HG03460 (cell line): ENCODE results near the gene PNKP.
A peak's percentile ranks its signal among the peaks of the same experiment; 100 is the strongest.

Experiments
- ATAC-seq: cut with Tn5 transposase; IDR thresholded peaks from one replicate; pipeline ENCODE4 v1.9.1; 2021; ENCODE audit not compliant: unreplicated experiment

PNKP gene

DNA sequence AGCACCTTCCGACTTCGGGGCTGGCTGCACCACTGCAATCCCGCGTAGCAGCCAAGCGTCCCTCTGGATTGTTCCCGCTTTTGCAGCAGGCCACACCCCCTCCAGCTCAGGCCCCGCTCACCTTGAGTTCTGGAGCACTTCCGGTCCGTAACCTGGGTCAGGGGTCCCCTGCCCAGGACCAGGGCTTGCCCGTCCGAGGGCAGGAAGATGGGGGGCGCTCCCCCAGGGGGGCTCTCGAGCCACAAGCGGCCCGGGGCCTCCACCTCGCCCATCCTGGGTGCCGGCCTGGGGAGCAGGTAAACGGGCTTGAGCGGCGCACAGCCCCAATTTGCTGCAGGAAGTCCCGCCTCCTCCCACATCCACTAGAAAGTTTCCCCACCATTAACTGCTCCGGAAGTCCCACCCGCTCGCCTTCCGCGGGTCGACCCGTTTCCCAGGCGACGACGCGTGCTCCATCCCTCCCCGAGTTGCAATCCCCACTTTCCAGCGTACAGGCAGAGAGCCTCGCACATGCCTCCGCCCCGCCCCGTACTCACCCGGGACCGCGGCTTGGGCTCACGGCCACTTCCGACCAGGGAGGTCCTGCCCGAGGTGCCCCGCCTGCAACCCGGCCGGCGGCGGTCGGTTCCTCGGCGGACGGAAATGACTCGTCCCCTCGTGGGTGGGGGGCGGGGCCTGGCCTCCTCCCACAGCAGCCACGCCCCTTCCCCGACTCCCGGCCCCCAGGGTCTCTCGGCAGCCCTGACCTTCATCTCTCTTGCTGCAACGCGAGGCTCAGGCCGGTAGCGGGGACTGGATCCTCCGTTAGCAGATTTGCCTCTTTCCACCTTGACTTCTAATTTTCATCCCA lies at the start of gene PNKP:
PNKP (minus strand) TSS at position 644 of the 850 bp plus-strand sequence; CDS start at position 272, 372 bp downstream.
- peak; percentile 34 for ATAC-seq

DNA sequence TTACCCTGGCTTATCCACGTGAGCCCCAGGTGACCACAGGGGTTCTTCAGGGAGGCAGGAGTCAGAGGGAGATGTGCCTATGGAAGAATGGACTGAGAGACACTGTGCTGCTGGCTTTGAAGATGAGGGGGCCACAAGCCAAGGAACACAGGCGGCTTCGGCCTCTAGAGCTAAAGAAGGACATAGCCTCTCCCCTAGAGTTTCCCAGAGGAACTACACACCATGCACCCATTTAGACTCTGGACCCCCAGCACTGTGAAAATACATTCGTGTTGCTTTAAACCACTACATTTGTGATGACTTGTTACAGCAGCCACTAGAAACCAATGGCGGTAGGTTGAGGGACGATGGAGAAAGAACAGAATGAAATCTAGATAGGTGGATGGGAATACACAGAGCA lies 47.9 kb upstream of the PNKP start:
- no peak for ATAC-seq

DNA sequence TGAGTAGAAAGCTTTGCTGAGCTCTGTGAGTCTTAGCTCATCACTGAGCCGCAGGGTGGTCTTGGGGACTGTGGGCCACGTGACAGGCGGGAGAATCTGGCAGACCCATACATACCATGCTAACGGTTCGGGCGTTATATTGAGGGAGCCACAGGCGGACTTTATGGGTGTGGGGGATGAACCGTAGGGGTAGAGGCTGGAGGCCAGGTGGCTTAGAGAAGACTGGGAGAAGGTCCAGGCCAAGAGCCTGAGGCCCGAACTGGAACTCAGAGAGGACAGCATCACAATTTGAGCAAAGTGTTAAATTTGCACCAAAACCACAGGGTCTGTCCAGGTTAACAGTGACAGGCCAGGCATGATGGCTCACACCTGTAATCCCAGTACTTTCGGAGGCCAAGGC lies 46.3 kb upstream of the PNKP start:
- ATAC-seq: no peak

DNA sequence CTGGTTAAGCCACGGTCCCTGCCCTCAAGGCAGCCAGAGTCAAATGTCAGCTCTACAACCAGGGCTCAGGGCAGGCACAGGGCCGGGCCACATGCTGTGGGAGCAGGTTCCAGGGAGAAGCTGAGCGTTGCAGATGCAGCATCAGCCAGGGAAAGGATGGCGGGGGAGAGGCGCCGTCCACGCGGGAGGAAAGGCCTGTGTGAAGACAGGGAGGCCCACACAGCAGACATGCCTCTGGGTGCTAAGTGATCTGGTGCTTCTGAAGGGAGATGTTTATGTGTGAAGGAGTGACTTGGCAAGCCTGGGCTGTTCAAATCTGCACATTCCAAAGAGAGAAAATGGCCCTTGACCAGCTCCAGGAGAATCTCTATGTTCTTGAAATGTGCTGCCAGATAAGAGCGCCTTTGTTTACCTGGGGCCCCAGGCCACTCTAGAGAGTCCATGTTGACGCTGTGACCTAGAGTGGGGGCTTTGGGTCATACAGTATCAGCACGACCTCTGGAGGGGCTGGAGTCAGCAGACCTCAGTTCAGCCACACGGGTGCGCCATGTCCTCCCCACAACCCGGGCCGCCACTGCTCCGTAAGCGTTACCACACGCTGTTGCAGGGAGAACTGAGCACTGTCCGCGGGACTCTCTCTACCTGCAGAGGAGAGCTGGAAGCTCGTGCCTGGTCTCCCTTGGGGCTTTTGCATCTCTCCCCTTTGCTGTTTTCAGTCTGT lies 45.7 kb upstream of the PNKP start:
- ATAC-seq: no peak

DNA sequence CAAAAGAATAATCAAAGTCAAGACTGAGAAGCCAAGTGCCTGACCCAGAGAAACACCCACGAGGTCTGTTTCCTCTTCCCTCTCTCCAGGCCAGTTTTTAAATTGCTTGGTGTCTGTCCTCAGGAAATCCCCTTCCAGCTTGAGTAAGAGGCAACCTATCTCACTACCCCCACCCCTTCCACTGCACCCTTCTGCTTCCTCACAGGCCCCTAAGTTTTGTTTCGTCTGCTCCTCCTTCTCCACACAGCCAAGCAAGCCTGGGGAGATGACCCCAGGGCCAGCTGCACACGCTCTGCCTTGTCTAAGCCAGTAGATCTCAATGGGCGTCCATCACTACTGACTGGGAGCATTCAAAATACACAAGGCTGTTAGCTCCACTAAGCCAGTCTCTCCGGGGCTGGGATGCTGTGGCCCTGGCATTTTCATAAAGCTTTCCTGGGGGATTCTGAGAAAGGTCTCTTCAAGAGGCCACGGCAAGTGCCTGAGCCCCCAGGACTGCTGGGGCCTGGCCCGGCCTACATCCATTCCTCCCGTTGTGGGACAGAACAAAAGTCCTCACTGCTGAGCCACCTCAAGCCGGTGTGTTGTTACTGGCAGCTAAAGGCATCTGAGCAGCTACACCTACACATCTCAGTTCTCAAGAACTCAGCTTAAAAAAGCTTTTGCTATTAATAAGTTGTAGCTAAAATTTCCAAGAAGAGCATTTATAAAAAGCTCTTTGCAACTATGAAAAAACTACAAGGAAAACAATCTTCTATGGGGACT lies 44.2 kb upstream of the PNKP start:
- ATAC-seq: no peak

DNA sequence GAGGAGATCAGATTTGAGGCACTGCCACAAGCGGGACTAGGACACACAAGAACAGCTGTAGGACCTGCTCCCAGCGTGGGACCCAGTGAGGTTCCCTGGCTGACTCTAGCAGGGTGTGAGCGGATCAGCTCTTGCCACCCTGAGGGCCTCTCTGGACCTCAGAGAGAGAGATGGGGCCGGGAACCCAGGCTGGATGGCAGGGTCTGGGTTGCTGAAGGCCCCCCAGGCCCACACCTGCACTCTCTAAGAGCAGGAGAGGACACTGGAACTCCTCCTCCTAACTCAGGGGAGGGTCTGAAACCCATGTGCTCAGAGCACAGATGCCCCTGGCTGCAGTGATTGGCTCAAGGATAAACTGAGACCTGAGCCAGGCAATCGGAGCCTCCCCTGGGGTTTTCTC lies 42.8 kb upstream of the PNKP start:
- ATAC-seq: no peak

DNA sequence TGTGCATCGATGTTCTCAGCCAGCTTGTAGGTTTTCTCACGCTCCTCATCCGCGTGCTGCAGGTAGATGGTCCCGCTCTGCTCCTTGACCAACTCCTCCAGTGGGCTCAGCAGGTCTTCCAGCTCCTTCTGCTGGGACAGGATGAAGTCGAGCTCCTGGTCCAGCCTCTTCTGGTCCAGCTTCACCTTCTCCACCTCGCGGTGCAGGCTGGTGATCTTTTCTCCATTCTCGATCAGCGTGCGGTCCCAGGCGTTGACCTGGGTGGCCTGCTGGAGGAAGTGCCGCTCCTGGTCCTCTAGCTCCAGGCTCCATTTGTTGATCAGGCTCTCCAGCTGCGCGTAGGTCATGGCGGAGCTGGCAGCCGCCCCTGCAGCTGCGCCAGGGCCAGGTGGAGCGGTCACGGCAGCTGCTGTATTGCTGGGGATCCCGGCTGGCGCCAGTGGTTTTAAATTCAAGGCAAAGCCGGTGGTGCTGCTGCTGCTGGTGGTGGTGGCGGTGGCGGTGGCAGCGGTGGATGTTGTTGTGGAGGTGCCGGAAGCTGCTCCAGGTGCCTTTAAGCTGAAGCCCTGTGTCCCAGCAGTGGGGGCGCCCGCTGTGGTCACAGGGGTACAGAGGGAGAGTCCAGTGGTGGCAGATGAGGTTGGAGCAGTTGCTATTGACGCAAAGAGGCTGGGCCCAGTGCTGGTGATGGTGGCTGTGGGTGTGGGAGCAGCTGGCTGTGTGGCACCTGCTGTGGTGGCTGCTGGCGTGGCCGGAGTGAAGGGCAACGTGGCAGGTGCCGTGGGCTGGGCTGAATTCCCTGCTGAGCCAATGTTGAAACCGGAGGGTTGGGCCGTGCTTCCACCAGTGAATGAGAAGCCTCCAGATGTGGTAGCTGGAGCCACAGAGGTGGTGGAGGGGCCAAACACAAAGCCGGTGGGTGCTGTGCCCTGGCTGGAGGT lies 41.4 kb upstream of the PNKP start:
- no peak for ATAC-seq

DNA sequence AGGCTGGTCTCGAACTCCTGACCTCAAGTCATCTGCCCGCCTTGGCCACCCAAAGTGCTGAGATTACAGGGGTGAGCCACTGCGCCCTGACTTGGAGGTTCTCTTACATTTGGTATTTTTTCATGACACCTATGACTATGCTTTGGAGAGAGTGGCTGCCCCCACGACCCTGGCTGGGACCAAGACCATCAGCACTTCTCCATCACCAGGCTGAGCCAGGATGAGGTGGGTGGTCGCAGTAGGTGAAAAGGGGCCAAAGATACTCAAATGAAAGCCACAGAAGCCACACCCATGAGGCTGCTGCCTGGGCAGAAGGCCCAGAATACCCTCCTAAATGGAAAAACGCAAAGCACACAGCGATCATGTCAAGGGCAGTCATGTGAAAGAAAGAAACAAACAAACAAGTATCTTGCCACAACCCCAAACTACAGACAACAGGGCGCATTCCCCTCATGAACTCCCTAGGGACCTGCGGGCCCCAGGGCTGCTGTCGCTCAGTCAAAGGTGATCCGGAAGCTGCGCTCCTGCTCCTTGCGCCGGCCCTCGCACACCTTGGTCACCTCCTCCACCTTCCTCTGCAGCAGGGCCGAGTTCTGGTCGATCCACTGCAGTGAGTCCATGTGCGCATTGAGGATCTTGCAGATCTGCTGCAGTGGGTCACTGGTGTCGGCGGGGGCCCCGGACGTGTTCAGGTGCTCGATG lies 40.5 kb upstream of the PNKP start:
- ATAC-seq: no peak

DNA sequence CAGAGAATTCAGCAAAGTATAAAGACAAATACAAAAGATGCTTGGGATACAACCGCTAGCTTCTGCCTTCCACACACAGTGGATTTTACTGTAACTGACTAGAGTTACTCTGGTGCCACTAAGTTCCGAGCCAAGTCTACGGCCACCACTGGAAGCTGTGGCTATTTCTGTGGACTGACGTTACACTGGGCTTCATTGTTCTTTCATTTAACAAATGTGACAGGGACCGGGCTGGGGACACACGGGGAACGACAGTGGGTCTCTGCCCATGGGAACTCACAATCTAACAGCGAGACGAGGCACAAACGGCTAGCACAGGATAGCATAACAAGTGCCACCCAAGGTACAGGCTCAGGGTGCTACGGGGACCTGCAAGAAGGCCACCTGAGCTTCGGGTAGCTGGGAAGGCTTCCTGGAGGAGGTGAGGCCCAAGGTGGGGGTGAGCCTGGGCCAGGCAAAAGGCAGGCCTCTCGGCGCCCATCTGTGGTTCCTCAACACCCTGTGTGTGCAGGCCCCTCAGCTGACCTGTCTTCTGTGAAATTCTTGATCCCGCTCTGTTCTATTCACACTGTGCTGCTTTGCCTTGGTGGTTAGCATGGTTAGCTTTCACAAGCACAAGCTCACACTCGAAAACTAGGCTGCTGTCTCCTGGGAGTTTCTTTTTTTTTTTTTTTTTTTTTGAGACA lies 39.6 kb upstream of the PNKP start:
- no peak for ATAC-seq

DNA sequence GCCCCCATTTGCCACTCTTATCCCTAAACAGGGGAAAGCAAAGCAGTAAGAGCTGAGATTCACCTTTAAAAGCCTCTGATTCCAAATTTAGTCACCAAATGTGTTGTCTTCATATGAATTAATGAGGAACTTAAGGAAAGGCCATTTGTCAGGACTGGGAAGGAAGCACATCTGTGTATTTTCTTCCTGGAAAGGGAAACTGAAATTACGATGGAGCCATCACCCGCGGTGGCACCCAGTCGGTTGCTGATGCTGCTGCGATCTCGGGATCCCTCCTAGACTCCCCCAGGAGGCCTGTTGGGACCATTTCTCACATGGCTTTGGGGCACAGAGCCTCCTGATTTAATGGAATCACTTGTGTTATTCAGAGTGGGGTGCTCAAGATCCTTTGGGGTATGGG lies 36.8 kb upstream of the PNKP start:
- no peak for ATAC-seq

DNA sequence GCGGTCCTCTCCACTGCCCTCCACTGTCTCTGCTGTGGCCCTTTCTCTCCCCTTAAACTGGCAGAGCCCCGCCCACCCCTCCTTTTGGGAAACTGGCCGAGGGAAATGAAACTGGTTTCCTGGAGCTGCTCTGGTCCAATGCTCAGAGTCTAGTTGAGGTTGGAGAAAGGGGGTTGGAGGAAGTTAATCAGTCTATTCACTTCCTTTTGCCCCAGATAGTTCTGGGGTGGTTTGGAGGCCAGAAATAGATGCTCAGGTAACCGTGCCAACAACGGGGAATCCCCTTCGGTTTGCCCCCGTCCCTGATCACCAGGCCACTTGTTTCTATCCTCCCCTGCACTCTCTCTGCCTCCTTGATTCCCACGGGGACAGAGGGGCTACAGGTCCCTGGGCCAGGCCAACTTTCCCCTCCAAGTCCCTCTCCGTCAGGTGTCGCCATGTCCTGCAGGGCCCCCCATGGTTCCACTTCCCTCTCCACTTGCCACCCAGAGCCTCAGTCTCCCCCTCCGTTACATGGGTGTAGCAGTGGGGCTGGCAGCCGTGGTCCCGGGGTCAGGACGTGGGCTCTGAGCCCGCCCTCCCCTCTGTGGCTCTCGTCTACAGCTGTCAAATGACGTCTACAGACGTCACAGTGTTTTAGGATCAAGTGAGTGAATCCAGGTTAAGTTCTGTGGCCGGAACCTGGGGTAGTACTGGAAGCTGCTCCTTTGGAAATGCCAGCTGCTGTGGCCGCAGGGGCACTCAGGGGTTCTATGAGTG lies 29.7 kb upstream of the PNKP start, which contains the start of gene IL4I1:
IL4I1 (minus strand) TSS at position 25 of the 759 bp plus-strand sequence. CDS start 727 bp downstream, outside the sequence.
- ATAC-seq: peak; percentile 44

DNA sequence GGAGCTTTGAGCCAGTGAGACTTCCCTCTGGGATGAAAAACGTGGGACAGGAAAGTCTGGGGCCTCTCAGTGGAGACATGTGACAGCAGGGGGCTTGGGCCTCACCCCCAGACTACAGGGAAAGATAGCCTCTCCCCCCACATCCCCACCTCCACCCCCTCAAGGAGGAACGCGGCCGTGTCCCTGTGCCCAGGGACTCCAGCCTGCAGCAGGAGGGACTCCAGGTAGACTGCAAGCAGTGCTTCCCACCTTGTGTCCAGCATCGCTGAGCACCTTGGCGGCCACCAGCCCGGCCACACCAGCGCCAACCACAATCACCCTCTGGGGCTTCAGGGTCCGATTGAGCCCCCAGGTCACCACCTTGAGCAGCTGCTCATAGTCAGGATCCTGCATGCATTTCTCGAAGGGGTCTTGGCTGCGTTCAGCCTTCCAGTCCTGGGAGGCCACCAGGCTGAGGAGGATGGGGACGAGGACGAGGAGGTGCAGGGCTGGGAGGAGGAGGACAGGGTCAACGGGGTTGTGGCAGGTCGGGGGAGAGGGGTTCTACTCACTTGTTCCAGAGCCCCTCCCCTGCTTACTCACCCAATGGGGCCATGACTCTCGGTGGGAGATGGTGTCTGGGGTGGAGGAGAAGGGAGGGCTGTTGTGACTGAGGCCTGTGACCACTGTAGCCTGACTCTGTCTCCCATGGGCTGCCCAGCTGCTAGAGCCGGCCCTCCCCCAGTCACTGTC lies 28.4 kb upstream of the PNKP start:
- ATAC-seq: no peak

DNA sequence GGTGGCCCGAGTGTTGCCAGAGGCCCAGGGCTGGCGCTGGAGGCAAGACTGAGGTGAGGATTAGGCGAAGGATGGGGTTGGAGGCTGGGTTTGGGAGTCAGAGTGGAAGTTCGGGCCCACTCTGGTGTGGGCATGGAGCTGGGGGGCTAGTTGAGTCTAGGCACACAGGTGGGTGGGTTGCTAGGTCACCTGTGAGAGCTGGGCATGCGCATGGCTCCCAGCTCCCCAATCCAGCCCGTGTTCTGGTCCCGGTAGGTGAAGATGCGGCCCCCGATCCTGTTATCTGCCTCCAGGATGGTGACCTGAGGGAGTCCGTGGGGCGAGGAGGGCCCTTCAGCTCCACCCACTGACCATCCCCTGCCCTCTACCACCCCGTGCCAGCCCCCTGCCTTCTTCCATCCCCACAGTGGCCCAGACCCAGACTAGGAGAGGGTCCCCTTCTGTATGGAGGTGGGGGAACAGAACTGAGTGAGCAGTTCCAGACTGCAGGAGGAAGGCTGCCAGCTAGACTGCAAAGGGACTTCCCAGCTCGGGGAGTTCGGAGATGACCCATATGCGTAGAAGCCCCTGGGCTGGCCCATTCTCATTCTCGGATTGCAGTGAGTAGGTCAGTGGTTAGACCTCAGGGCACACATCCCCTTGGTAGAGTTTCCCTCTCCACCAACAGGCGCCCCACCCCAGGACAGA lies 27.6 kb upstream of the PNKP start:
- no peak for ATAC-seq

DNA sequence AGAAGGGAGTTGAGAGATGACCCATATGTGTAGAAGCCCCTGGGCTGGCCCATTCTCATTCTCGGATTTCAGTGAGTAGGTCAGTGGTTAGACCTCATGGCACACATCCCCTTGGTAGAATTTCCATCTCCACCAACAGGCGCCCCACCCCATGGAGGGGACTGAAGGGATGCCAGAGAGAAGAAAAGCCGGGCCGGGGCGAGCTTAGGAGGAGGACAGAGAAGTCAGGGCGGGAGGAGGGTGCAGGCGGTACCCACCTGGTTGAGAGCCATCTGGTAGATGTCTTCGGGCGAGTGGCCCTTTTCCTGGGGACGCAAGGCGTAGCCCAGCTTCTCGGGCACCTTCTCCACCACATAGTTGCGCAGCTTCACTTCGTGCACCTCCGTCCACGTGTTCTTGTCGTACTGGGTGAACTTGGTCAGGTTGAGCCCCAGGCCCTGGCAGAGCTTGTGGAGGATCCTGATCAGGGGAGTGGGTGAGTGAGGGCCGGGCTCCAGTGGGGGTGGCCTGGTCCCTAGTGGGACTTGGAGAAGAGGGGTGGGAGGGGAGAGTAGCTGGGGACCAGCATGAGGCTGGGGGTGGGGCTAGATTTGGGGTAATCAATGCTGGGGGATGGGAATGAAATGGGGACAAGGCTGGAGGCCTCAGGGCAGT lies 26.8 kb upstream of the PNKP start:
- ATAC-seq: no peak

DNA sequence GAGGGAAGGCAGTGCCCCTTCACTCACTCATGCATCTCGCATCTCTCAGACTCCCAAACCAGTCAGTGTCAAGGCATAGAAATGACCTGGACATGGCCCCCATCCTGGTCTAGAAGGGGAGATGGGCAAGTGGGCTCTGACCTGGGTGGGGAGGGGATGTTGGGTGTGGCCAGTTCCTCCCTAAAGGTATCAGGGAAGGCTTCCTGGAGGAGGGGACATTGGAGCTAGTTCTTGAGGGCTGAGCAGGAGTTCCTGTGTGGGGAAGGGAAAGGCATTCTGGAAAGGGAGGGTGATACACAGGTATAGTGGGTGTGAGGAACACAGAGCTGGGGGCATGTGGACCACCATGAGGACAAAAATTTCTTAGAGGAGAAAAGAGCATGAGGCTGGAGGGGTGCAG lies 25.3 kb upstream of the PNKP start:
- no peak for ATAC-seq

DNA sequence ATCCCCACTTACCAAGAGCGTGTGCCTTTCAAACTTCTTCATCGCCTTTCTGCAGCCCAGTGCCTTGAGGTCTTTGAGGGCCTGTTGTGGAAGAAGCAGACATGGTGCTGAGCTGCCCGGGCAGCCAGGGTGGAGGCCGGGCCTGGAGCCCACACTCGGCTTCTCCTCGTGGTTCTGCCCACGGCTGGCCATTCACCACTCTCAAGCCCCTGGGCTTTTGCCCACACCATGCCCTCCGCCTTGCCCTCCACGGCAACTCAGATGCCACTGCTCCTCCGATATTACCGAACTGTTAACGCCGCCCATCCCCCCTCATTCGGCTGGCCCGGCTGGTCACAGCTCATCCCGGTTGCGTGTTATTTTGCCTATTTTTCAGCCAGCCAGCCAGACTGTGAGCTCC lies 24.0 kb upstream of the PNKP start:
- no peak for ATAC-seq
